NCI-H526 treated with DMSO at 0.1 percent for 48 hours (cell line): ENCODE data around the gene ANXA10.
"Not testable (repeated sequence)": the region's sequence is repeated elsewhere in the genome, so short reads cannot be mapped to it uniquely, and the experiment has no call there.

Experiments used
- DNase-seq: peaks from one replicate; lab custom pipeline; 2025; lab: John Stamatoyannopoulos, UW

The ANXA10 gene

GRCh38 chr4:168118116-168118655, 25.8 kb downstream of the ANXA10 start:
- DNase-seq, result no peak

DNA sequence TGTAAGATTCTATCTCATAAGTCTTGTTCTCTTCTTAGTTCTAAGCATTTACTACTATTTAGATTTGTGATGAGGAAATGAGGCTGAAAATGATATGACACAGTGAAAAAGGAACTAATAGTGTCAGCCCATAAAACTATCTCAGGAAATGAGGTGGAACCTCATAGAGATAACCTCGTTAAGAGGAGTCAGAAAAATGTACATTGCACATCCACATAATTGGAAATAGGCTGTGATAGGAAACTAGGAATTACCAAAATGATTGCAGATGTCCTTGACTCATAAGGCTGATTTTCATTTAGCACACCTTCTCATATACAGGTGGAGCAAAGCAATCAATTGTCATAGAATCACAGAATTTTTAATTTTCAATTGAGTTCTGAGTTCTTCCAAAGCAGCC, 26.8 kb downstream of the ANXA10 start:
- DNase-seq, result no peak

DNA sequence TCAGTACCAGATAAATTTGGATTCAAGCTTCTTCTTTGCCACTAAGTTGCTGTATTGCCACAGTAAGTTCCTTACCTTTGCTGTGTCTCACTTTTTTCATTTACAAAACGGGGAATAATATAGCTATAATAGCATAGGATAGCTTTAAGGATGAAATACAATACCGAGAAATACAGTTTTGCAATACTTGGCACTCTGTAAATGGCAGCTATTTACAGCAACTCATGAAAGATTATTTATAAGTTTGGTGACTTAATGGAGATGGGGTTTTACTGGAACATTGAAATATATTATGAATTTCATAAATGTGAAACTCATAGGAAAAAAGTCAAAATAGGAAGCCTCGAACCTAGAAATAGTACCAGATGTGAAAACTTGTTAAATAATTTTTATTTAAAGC, 27.6 kb downstream of the ANXA10 start:
- DNase-seq, result no peak

DNA sequence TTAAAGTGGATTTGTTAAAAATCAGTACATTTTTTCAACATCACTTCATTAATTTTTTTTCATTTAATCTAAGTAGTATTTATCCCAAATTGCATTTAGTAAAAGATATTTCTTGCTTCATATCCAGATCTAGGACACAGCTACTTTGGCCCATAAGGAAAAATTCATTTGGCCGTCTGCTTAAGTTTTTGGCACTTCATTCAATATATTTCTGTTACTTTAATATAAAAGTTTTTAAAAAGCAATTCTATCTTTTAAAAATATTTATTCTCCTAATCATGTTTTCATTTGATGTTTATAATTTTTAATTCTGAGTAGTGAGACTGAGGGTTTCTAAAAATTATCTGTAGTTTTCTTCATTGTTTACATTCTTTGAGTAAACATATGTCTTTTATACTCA, 28.5 kb downstream of the ANXA10 start:
- DNase-seq, result no peak

- DNase-seq, result no peak
Observed at GRCh38 chr4:168124008-168124641, 31.8 kb downstream of the ANXA10 start.

DNA sequence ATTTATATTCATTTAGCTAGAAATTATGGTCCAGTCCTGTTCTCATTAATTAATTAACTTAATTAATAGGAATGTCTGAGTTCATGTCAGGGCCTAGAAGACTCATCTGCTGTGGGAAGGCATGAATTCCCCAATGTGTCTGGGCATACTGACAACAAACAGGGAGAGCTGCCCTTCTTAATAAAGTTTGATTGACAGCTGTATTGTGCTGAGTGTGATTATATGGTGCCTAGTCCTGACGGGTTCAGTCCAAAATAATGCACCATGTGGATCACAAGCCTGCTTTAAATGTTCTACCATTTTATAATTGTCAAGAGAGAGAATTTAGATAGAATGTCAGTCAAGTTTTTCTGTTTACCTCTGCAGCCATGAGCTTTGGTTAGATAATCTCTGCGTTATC, 34.6 kb downstream of the ANXA10 start:
- no peak for DNase-seq

- DNase-seq, result no peak
Observed at GRCh38 chr4:168128601-168129000, 36.3 kb downstream of the ANXA10 start.

- DNase-seq, result peak; percentile 25
Observed at GRCh38 chr4:168129046-168129772, 36.9 kb downstream of the ANXA10 start.

DNA sequence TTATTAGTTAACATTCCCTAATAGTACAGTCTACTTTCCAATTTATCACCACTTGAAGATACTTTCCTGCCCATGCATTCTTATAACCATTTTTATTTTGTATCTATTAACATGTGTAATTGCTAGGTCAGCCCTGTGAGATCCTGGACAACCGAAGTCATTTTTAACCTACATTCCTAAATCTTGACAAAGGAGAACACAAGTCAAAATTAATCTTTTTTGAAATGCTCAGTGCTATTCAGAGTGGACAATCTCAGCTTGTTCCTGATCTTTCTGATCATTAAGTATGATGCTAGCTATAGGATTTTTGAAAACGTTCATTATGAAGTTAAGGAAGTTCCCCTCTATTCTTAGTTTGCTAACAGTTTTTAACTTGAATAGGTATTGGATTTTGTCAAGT, 37.5 kb downstream of the ANXA10 start:
- no peak for DNase-seq

DNA sequence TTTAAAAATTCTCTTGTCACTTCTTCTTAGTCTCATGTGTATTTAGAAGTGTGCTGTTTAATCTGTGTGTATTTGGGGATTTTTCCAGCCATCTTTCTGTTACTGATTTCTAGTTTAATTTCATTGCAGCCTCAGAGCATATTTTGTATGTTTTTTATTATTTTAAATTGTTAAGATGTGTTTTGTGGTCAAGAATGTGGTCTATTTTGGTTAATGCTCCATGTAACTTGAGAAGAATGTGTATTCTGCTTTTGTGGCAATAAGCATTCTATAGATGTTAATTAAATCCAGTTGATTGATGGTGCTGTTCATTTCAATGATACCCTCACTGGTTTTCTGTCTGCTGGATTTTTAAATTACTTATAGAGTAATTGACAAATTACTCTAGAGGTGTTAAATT, 38.9 kb downstream of the ANXA10 start:
- DNase-seq, result no peak

GRCh38 chr4:168134651-168135050, 42.3 kb downstream of the ANXA10 start:
- DNase-seq, result no peak

DNA sequence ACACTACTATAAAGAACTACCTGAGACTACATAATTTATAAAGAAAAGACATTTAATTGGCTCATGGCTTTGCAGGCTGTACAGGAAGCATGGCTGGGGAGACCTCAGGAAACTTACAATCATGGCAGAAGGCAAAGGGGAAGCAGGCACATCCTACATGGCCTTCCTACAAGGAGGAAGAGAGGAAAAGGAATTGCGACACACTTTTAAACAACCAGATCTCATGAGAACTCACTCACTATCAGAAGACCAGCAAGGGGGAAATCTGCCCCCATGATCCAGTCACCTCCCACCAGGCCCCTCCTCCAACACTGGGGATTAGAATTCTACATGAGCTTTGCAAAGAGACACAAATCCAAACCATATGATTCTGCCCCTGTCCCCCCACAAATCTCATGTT, 43.5 kb downstream of the ANXA10 start:
- not testable (repeated sequence) for DNase-seq

DNA sequence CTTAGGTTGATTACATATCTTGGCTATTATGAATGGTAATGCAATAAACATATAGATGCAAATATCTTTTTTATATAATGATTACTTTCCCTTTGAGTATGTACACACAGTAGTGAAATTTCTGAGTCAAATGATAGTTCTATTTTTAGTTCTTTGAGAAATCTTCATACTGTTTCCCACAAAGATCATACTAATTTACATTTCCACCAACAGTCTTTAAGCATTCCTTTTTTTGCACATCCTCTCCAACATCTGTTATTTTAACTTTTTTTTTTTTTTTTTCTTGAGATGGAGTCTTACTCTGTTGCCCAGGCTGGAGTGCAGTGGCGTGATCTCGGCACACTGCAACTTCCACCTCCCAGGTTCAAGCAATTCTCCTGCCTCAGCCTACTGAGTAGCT, 45.4 kb downstream of the ANXA10 start:
- not testable (repeated sequence) for DNase-seq

DNA sequence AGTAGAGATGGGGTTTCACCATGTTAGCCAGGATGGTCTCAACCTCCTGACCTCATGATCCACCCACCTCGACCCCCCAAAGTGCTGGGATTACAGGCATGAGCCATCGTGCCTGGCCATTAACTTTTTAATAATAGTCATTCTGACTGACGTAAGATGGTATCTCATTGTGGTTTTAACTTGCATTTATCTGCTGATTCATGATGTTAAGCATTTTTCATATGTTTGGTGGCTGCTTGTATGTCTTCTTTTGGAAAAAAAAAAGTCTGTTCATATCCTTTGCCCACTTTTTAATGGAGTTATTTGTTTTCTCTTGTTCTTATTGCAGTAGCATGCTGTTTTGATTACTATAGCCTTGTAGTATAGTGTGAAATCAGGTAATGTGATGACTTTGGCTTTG, 45.8 kb downstream of the ANXA10 start:
- DNase-seq, result no peak

DNA sequence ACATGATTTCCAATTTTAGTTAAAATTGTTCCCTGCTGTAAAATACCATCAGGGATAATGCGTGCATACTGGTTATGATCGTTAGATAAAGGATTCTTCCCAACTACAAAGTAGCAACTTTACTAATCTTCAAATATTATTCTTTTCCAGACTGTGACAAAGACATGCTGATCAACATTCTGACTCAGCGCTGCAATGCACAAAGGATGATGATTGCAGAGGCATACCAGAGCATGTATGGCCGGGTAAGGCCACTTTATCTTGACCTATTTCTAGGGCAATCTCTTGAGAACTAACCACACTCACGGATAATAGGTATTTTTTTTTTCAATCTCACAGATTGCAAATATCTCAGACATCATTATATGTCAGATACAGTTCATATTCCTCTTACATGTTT, 47.0 kb downstream of the ANXA10 start:
- DNase-seq, result no peak

DNA sequence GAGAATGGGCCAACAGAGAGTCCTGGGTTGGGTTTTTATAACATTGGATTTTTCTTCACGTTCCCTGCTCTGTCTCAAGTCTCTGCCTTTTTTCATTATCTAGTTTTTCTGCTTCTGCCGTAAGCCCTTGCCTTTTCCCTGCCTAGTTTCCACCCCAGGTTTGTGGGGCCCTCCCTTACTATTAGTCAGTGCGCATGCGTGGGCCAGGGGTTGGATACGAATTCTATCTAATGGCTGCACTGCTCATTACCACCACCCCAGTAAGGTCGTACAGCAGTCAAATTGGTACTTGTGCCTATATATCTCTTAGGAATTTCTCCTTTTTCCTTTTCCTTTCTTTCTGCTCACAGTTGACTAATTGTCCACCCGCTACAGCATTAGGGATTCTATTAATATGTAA, 49.4 kb downstream of the ANXA10 start:
- no peak for DNase-seq

- no peak for DNase-seq
Observed at GRCh38 chr4:168143601-168144000, 51.3 kb downstream of the ANXA10 start.

- DNase-seq, result no peak
Observed at GRCh38 chr4:168150420-168151050, 58.2 kb downstream of the ANXA10 start.

- DNase-seq, result peak; percentile 27
Observed at GRCh38 chr4:168151327-168151726, 59.0 kb downstream of the ANXA10 start.

GRCh38 chr4:168152837-168153500, 60.6 kb downstream of the ANXA10 start:
- DNase-seq, result no peak

DNA sequence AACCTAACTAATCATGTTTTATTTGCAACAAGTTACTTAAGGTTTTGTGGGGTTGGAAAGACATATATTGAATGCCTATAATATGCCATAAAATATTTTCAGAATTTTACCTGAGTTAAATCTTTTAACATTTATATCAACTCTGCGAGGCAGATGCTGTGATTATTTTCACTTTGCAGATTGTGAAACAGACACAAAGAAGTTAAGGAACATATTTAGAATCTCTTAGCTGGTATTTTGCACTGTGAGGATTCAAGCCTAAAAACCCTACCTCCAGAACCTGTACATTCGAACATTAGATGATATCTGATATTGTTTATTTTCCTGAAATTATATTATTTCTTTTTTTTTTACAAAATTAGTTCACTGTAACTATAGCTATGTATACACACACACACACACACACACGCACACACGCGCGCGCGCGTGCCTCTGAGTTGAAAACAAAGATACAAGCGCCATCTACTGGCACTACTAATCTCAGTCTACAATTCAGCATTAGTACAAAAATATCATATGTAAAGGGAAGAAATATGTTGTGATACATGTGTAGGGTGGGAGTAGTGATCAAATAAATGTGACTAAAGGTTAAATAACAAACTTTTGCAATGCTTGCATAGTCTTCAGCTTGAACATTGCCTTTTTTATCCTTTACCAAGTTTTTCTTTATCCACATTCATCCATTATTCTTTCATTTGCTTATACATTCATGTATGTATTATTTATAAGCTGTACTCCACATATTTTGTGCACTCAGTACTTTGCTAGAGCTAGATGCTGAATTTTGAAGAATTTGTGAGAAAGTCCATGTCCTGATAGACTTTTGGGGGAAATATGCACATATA, 61.5 kb downstream of the ANXA10 start:
- peak; percentile 68 for DNase-seq
